ENCODE data around the gene CNTNAP4.

CNTNAP4 gene

DNA sequence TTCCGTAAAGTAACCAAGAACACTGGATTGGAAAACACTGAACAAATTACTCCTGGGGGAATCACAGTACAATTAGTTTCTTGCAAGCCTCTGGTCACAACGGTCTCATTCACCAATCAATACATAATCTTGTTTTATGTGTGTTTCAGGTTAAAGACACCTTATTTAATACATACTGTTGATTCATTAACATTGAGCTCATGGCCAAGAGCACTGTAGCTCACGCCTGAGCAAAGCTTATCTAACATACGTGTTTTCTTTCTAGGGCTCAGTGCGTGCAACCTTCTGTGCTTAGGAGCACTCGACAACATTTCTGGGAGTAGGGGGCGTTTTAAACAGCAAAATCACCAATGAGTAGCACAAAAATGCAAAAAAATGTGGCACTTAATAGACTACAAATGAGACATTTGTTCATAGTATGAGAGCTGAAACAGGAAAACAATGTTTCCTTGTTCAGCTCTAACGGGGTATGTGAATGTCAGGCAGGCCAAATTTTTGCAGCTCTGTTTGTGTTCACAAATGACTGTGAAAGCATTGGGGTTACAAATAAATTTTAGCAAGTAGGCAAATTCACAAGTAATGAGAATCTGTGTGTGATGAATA is 206.2 kb downstream of the CNTNAP4 start:
- no peak overlapping the region for H3K4me3 ChIP-seq (ENCODE audit: control insufficient read depth, low read depth, low read length)
- no peak for DNase-seq (ENCODE audit: low read depth)
- TF ChIP-seq, protein P1, sequence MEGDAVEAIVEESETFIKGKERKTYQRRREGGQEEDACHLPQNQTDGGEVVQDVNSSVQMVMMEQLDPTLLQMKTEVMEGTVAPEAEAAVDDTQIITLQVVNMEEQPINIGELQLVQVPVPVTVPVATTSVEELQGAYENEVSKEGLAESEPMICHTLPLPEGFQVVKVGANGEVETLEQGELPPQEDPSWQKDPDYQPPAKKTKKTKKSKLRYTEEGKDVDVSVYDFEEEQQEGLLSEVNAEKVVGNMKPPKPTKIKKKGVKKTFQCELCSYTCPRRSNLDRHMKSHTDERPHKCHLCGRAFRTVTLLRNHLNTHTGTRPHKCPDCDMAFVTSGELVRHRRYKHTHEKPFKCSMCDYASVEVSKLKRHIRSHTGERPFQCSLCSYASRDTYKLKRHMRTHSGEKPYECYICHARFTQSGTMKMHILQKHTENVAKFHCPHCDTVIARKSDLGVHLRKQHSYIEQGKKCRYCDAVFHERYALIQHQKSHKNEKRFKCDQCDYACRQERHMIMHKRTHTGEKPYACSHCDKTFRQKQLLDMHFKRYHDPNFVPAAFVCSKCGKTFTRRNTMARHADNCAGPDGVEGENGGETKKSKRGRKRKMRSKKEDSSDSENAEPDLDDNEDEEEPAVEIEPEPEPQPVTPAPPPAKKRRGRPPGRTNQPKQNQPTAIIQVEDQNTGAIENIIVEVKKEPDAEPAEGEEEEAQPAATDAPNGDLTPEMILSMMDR (IDR thresholded peaks at IDR 0.05; ENCODE audit: control insufficient read depth, insufficient read depth, low read depth, low read length, missing control alignments), result no peak

- no peak for DNase-seq (ENCODE audit: low read depth)
- no peak overlapping the region for H3K4me3 ChIP-seq (ENCODE audit: control insufficient read depth, low read depth, low read length)
- TF ChIP-seq, protein P1 (IDR thresholded peaks at IDR 0.05; ENCODE audit: control insufficient read depth, insufficient read depth, low read depth, low read length, missing control alignments), result no peak
Measured at GRCh38 chr16:76484020-76484419, 206.8 kb downstream of the CNTNAP4 start.

DNA sequence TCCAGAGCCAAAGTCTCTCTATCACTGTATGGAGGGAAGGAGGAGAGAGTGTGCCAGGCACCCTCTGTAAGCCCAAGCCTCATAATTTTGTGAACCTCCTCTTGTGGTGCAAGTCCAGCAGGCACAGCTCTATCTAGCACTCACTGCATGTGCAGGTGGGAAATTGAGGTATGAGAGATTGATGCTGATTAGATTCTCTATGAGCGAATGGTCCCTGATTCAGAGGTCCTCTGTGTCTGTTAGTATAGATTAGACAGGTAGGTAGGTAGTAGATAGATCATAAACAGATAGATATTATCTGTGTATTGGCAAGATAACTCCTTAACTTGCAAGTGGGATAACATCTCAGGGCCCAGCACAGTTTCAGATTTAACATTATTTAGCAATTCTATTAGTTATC is 209.5 kb downstream of the CNTNAP4 start:
- TF ChIP-seq, protein P1 (IDR thresholded peaks at IDR 0.05; ENCODE audit: control insufficient read depth, insufficient read depth, low read depth, low read length, missing control alignments), result no peak

GRCh38 chr16:76487411-76488064 is 210.3 kb downstream of the CNTNAP4 start:
- no peak for DNase-seq (ENCODE audit: low read depth)
- TF ChIP-seq, protein P1 (IDR thresholded peaks at IDR 0.05; ENCODE audit: control insufficient read depth, insufficient read depth, low read depth, low read length, missing control alignments), result no peak
- no peak overlapping the region for H3K4me3 ChIP-seq (ENCODE audit: control insufficient read depth, low read depth, low read length)

More for the DNA sequence above, 209.5 kb downstream of the CNTNAP4 start:
- no peak for DNase-seq (ENCODE audit: low read depth)
- no peak overlapping the region for H3K4me3 ChIP-seq (ENCODE audit: control insufficient read depth, low read depth, low read length)

GRCh38 chr16:76488065-76488417 is 210.8 kb downstream of the CNTNAP4 start:
- DNase-seq (ENCODE audit: low read depth), result no peak
- TF ChIP-seq, protein P1 (IDR thresholded peaks at IDR 0.05; ENCODE audit: control insufficient read depth, insufficient read depth, low read depth, low read length, missing control alignments), result no peak
- no peak overlapping the region for H3K4me3 ChIP-seq (ENCODE audit: control insufficient read depth, low read depth, low read length)

DNA sequence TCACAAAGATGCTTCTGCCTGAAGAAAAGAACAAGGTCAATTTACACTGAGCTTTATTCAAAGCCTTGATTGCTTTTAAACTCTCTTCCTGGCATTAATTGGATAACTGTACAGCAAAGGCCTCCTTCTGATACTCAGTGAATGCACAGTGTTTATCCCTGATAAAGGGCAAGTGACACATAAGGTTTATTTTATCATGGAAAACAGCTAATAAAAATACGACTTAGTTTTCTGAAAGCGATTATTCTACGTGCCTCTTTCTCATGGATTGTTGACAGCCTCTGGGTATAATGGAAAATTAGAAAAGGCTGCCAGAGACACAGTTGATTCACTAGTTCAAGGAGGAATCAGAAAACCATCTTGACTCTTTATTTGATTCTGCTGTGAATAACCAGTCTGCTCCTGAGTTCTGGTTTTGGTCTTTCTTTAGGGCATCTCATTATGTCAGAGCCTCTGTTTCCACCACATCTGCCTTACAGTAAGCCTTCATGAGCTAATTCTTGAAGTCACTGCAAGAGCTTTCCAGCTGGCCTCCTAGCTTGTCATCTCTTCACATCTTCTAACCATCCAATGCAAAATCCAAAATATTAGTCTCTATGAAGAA is 212.9 kb downstream of the CNTNAP4 start:
- DNase-seq (ENCODE audit: low read depth), result no peak
- TF ChIP-seq, protein P1 (IDR thresholded peaks at IDR 0.05; ENCODE audit: control insufficient read depth, insufficient read depth, low read depth, low read length, missing control alignments), result no peak
- no peak overlapping the region for H3K4me3 ChIP-seq (ENCODE audit: control insufficient read depth, low read depth, low read length)

All from AG09309 (cell line).